H1 (cell line): ENCODE results near the gene NAV2. TPM values are rescaled to one million over a fixed set of nuclear protein-coding genes. Genes with fewer than 3 reads are reported as not detected.

Experiments used
- CTCF ChIA-PET: fragments of 300-600 bp; sonication (Branson Sonifier 250); formaldehyde crosslinking; loops from one replicate; lab custom pipeline; 2021; ENCODE audit not compliant: partially characterized antibody; lab: Charles Lee
- POLR2A ChIA-PET: fragments of 300-600 bp; sonication (Branson Sonifier 250); formaldehyde crosslinking; loops from one replicate; lab custom pipeline; 2021; ENCODE audit warnings: inconsistent platforms; ENCODE audit not compliant: partially characterized antibody; lab: Charles Lee
- DNase-seq, 2 experiments: peaks; one replicate each; pipeline versions ENCODE4 v3.0.0 to v3.0.0-alpha.2; 2010 to 2022; ENCODE audit warnings: low spot score in 2 of 2, low read depth in 1 of 2, mixed read lengths in 1 of 2
- FAIRE-seq: peaks from 2 replicates; lab custom pipeline; 2011; peaks lifted over from hg19 to GRCh38; lab: Jason Lieb, UNC
- H2AFZ ChIP-seq: 2 replicates; pipeline ENCODE4 v1.8.1; 2012; ENCODE audit warnings: low read length, inconsistent platforms
- H2AK5ac ChIP-seq: 2 replicates; pipeline ENCODE4 v1.6.1; 2013; ENCODE audit warnings: low read depth, low read length
- H2BK120ac ChIP-seq: replicated peaks from 2 replicates; pipeline ENCODE3; 2013; ENCODE audit warnings: low read depth, low read length, inconsistent platforms
- H2BK12ac ChIP-seq: 2 replicates; pipeline ENCODE4 v1.6.1; 2013; ENCODE audit warnings: low read depth, low read length
- H2BK15ac ChIP-seq: 2 replicates; pipeline ENCODE4 v1.6.1; 2013; ENCODE audit warnings: low read length
- H2BK20ac ChIP-seq: 2 replicates; pipeline ENCODE4 v1.6.1; 2013; ENCODE audit warnings: low read length
- H2BK5ac ChIP-seq: 2 replicates; pipeline ENCODE4 v1.6.1; 2013; ENCODE audit warnings: low read depth, low read length
- H3K14ac ChIP-seq: 2 replicates; pipeline ENCODE4 v1.6.1; 2013; ENCODE audit warnings: inconsistent platforms; ENCODE audit not compliant: insufficient read length
- H3K18ac ChIP-seq: 2 replicates; pipeline ENCODE4 v1.6.1; 2013; ENCODE audit warnings: low read length; ENCODE audit errors: extremely low read depth
- H3K23ac ChIP-seq: 2 replicates; pipeline ENCODE4 v1.6.1; 2013; ENCODE audit warnings: inconsistent platforms; ENCODE audit not compliant: insufficient read length
- H3K23me2 ChIP-seq: 2 replicates; pipeline ENCODE4 v1.6.1; 2013; ENCODE audit warnings: low read depth, low read length
- H3K27ac ChIP-seq: 2 replicates; pipeline ENCODE4 v1.6.1; 2011; ENCODE audit warnings: low read depth, low read length, inconsistent platforms
- H3K27me3 ChIP-seq, 4 experiments: replicated peaks in 1 of 4; 1 replicate in 1 of 4; 2 replicates in 3 of 4; pipeline versions ENCODE4 v1.6.1 to v1.8.1; 2011 to 2013; ENCODE audit warnings: low read length in 3 of 4, mild to moderate bottlenecking in 3 of 4, inconsistent platforms in 2 of 4, mixed read lengths in 2 of 4, moderate library complexity in 1 of 4; ENCODE audit not compliant: control insufficient read depth in 3 of 4, insufficient read depth in 3 of 4; ENCODE audit errors: extremely low read depth in 1 of 4
- H3K36me3 ChIP-seq, 4 experiments: 2 replicates each; pipeline versions ENCODE4 v1.6.1 to v1.8.1; 2011 to 2013; ENCODE audit warnings: mild to moderate bottlenecking in 4 of 4, low read length in 3 of 4, moderate library complexity in 2 of 4, control low read depth in 1 of 4, inconsistent platforms in 1 of 4; ENCODE audit not compliant: insufficient read depth in 4 of 4, control insufficient read depth in 2 of 4
- H3K4ac ChIP-seq: replicated peaks from 2 replicates; pipeline ENCODE3; 2013; ENCODE audit warnings: low read length, low read depth, mixed read lengths, inconsistent platforms; ENCODE audit not compliant: insufficient read length
- H3K4me1 ChIP-seq, 4 experiments: replicated peaks in 1 of 4; 1 replicate in 1 of 4; 2 replicates in 3 of 4; pipeline versions ENCODE4 v1.6.1 to v1.8.1; 2011 to 2013; ENCODE audit warnings: low read length in 3 of 4, inconsistent platforms in 2 of 4, mixed read lengths in 1 of 4; ENCODE audit not compliant: insufficient read depth in 4 of 4, control insufficient read depth in 3 of 4
- H3K4me2 ChIP-seq, 2 experiments: 2 replicates each; pipeline versions ENCODE4 v1.6.1 to v1.8.1; 2011 to 2013; ENCODE audit warnings: low read depth in 2 of 2, low read length in 2 of 2, control low read depth in 1 of 2, inconsistent platforms in 1 of 2, mild to moderate bottlenecking in 1 of 2; ENCODE audit not compliant: insufficient read depth in 1 of 2
- H3K4me3 ChIP-seq, 4 experiments: fragments of 200-600, 300-600 bp in 1 of 4; sonication (generic), shearing (Covaris generic), sonication (Bioruptor Twin) in 1 of 4; 2 replicates each; pipeline versions ENCODE4 v1.5.1 to v1.8.1; 2011 to 2016; ENCODE audit warnings: low read length in 4 of 4, low read depth in 3 of 4, control low read depth in 2 of 4, inconsistent platforms in 2 of 4, mild to moderate bottlenecking in 2 of 4, mixed read lengths in 1 of 4, moderate library complexity in 1 of 4; ENCODE audit not compliant: insufficient read depth in 2 of 4; ENCODE audit errors: extremely low read depth in 1 of 4
- H3K56ac ChIP-seq: replicated peaks from 2 replicates; pipeline ENCODE3; 2013; ENCODE audit warnings: low read depth, mild to moderate bottlenecking, mixed read lengths, low read length, inconsistent platforms; ENCODE audit not compliant: insufficient read length
- H3K79me1 ChIP-seq: 2 replicates; pipeline ENCODE4 v1.6.1; 2013; ENCODE audit warnings: low read depth, low read length, control low read depth
- H3K79me2 ChIP-seq, 2 experiments: 2 replicates each; pipeline versions ENCODE4 v1.6.1 to v1.8.1; 2012 to 2013; ENCODE audit warnings: low read length in 2 of 2, mild to moderate bottlenecking in 2 of 2, inconsistent platforms in 1 of 2; ENCODE audit not compliant: insufficient read depth in 2 of 2, control insufficient read depth in 1 of 2
- H3K9ac ChIP-seq, 4 experiments: replicated peaks in 1 of 4; 1 replicate in 1 of 4; 2 replicates in 3 of 4; pipeline versions ENCODE4 v1.6.1 to v1.8.1; 2011 to 2013; ENCODE audit warnings: low read depth in 3 of 4, low read length in 3 of 4, control low read depth in 2 of 4, mild to moderate bottlenecking in 2 of 4, moderate library complexity in 2 of 4, inconsistent platforms in 1 of 4; ENCODE audit errors: extremely low read depth in 1 of 4
- H3K9me3 ChIP-seq, 2 experiments: 2 replicates each; pipeline versions ENCODE4 v1.6.1 to v1.8.1; 2012 to 2013; ENCODE audit warnings: mild to moderate bottlenecking in 2 of 2, moderate library complexity in 2 of 2, control low read depth in 1 of 2, inconsistent platforms in 1 of 2, low read depth in 1 of 2, low read length in 1 of 2, mixed read lengths in 1 of 2; ENCODE audit not compliant: insufficient read depth in 2 of 2
- H4K20me1 ChIP-seq, 2 experiments: replicated peaks in 1 of 2; 2 replicates each; pipeline versions ENCODE3 to v1.8.1; 2011 to 2013; ENCODE audit warnings: inconsistent platforms in 2 of 2, low read length in 2 of 2, mild to moderate bottlenecking in 1 of 2; ENCODE audit not compliant: insufficient read depth in 2 of 2, control insufficient read depth in 1 of 2
- H4K5ac ChIP-seq: 2 replicates; pipeline ENCODE4 v1.6.1; 2013; ENCODE audit warnings: low read length, low read depth, mixed read lengths, inconsistent platforms; ENCODE audit not compliant: insufficient read length
- H4K8ac ChIP-seq: 2 replicates; pipeline ENCODE4 v1.8.0; 2013; ENCODE audit warnings: mild to moderate bottlenecking, moderate library complexity, low read length, inconsistent platforms; ENCODE audit not compliant: insufficient read depth; ENCODE audit errors: extremely low read depth
- H4K91ac ChIP-seq: replicated peaks from 2 replicates; pipeline ENCODE3; 2013; ENCODE audit warnings: low read length, mixed read lengths, inconsistent platforms; ENCODE audit not compliant: insufficient read length
- CTCF ChIP-seq, 3 experiments: IDR thresholded peaks; 1 replicate in 2 of 3; 2 replicates in 1 of 3; pipeline versions ENCODE4 v1.5.1 to v1.6.1; 2011; ENCODE audit warnings: low read length in 3 of 3, mild to moderate bottlenecking in 3 of 3, inconsistent platforms in 2 of 3, low read depth in 1 of 3, moderate library complexity in 1 of 3; ENCODE audit not compliant: insufficient read depth in 1 of 3; ENCODE audit errors: control extremely low read depth in 1 of 3
- EGR1 ChIP-seq: IDR thresholded peaks from 2 replicates; pipeline ENCODE4 v1.6.1; 2011; ENCODE audit warnings: low read depth, low read length, borderline replicate concordance
- HDAC2 ChIP-seq, 2 experiments: fragments of 300-600 bp in 1 of 2; sonication (generic) in 1 of 2; IDR thresholded peaks; 2 replicates each; pipeline ENCODE4 v1.6.1; 2011 to 2012; ENCODE audit warnings: low read depth in 2 of 2, low read length in 2 of 2, mild to moderate bottlenecking in 2 of 2, moderate library complexity in 2 of 2, borderline replicate concordance in 1 of 2, inconsistent platforms in 1 of 2
- HDAC6 ChIP-seq: IDR thresholded peaks from one replicate; pipeline ENCODE4 v1.7.1; 2012; ENCODE audit warnings: low read depth, mild to moderate bottlenecking, inconsistent platforms, low read length, moderate library complexity
- RNF2 ChIP-seq: fragments of 200-900, 300-1000 bp; sonication (generic); IDR thresholded peaks from 2 replicates; pipeline ENCODE4 v1.7.1; 2016; ENCODE audit warnings: borderline replicate concordance, low read depth, mild to moderate bottlenecking, antibody characterized with exemption, low read length; ENCODE audit not compliant: poor library complexity, severe bottlenecking; ENCODE audit errors: missing control alignments
- SP1 ChIP-seq: IDR thresholded peaks from 2 replicates; pipeline ENCODE4 v1.6.1; 2011; ENCODE audit warnings: low read depth, low read length
- SP4 ChIP-seq: IDR thresholded peaks from 2 replicates; pipeline ENCODE4 v1.6.1; 2012; ENCODE audit warnings: low read length, inconsistent platforms
- TAF1 ChIP-seq: IDR thresholded peaks from 2 replicates; pipeline ENCODE4 v1.6.1; 2011; ENCODE audit warnings: mild to moderate bottlenecking, low read depth, low read length
- USF2 ChIP-seq: IDR thresholded peaks from 2 replicates; pipeline ENCODE4 v1.6.1; 2011; ENCODE audit warnings: low read length, improper control_type of control experiment
- ZNF274 ChIP-seq: IDR thresholded peaks from 2 replicates; pipeline ENCODE4 v1.7.0; 2012; ENCODE audit warnings: low read length, borderline replicate concordance; ENCODE audit errors: extremely low read depth
- WGBS, 2 experiments: shearing (Covaris generic) in 1 of 2; methylation state at CpG; one replicate each; pipeline versions ENCODE4 v1.1.6 to v1.1.7; 2013 to 2015; ENCODE audit warnings: low lambda C conversion rate in 2 of 2, mixed read lengths in 2 of 2, inconsistent platforms in 1 of 2, low coverage in 1 of 2, missing lambda C conversion rate in 1 of 2; ENCODE audit not compliant: insufficient replicate concordance in 2 of 2, insufficient coverage in 1 of 2, insufficient read length in 1 of 2; ENCODE audit errors: extremely low coverage in 1 of 2, missing lambda C conversion rate in 1 of 2; 5-methylcytosine and 5-hydroxymethylcytosine counted together
- polyA plus RNA-seq, 7 experiments: library from polyadenylated mRNA; depleted of rRNA in 3 of 7; stranded (reverse) in 5 of 7; unstranded in 2 of 7; fragments of >200 nt in 5 of 7; fragments of 200-250 nt in 2 of 7; gene quantifications; 1 replicate in 5 of 7; 2 replicates in 1 of 7; 4 replicates in 1 of 7; pipeline versions ENCODE4 v1.2.1 to v1.2.3, GENCODE V29; 2011 to 2013; ENCODE audit warnings: missing spikeins in 2 of 7, mixed read lengths in 2 of 7
- total RNA-seq: library from RNA; stranded (reverse); fragmentation: NEBNext Ultra II Directional; extraction: Animal tissue kit (Norgen Biotek cat#: 25700); gene quantifications from 2 replicates; pipeline ENCODE4 v1.2.1, GENCODE V29; 2021

NAV2 gene
- total and polyA plus RNA-seq, 2 of the 8 experiments (the other 6 are each of a cell fraction or from before 2014, with no cell fraction given): 35.6 to 73.6 TPM

- no peak overlapping the region for H4K5ac ChIP-seq
- ChIA-PET POLR2A (interaction anchor here (4.3 kb wide), 1 partner anchor 11 kb away, joined by 22 read pairs; the partner anchor contains the start of gene NAV2), CTCF (interaction anchor here (0.7 to 1.0 kb wide), 4 partner anchors 22 to 115 kb away, joined by 3 to 4 read pairs (median 3); no protein-coding TSS in a partner anchor)
- H2BK20ac ChIP-seq: no peak overlapping the region
- no peaks in the 10 kb centered on the region for H3K79me1 ChIP-seq
- H3K4me3 ChIP-seq: no peak overlapping the region
- H4K20me1 ChIP-seq: no peaks in the 10 kb centered on the region
- no peaks in the 10 kb centered on the region for H3K9me3 ChIP-seq
- no peak overlapping the region for H3K9ac ChIP-seq
- H2BK12ac ChIP-seq: no peak overlapping the region
- H3K27ac ChIP-seq: no peak overlapping the region
- no peak for FAIRE-seq
- H3K14ac ChIP-seq: no peak overlapping the region
- H2AFZ ChIP-seq: no peak overlapping the region
- H4K91ac ChIP-seq: no peak overlapping the region
- DNase-seq: no peak
- no peaks in the 10 kb centered on the region; a peak in 1 of 7 replicates for H3K27me3 ChIP-seq
- no peak overlapping the region for H3K18ac ChIP-seq
- 75% methylated on average over 2 of the region's 2 CpGs; no CpG with 5 or more reads in 1 of the 2 experiments for WGBS, 2 experiments
- peaks cover 0 to 12% (median 7%) of the 10 kb centered on the region in 4 experiments; a peak in 5 of 7 replicates for H3K4me1 ChIP-seq
- H2BK5ac ChIP-seq: no peak overlapping the region
- H3K79me2 ChIP-seq: no peaks in the 10 kb centered on the region
- no peak overlapping the region for H2BK15ac ChIP-seq
- H3K56ac ChIP-seq: no peak overlapping the region
- no peak overlapping the region for H2AK5ac ChIP-seq
- no peak overlapping the region for H2BK120ac ChIP-seq
- H3K4ac ChIP-seq: no peak overlapping the region
- H4K8ac ChIP-seq: no peak overlapping the region
- no peaks in the 10 kb centered on the region for H3K23me2 ChIP-seq
- no peak overlapping the region for H3K23ac ChIP-seq
- H3K36me3 ChIP-seq: no peaks in the 10 kb centered on the region
- no peak overlapping the region for H3K4me2 ChIP-seq
- TF ChIP-seq TAF1 (no peak), HDAC2 (IDR thresholded peaks at IDR 0.05; ENCODE audit: borderline replicate concordance in 1 of 2, low read depth in 2 of 2, low read length in 2 of 2) (no peak), CTCF (IDR thresholded peaks at IDR 0.05; ENCODE audit: control extremely low read depth in 1 of 3, insufficient read depth in 1 of 3, low read depth in 1 of 3, low read length in 3 of 3) (no peak), SP1 (no peak), ZNF274 (no peak), EGR1 (no peak), RNF2 (no peak), SP4 (no peak), HDAC6 (no peak), USF2 (no peak)
Measured at GRCh38 chr11:19701421-19701820, 11.2 kb upstream of the NAV2 start.
